Bronchial epithelial cell (primary cell): Measurements from ENCODE around the gene TUBGCP2. TPM values are rescaled to one million over a fixed set of nuclear protein-coding genes. Genes with fewer than 3 reads are reported as not detected.
"Not testable (repeated sequence)": the region's sequence is repeated elsewhere in the genome, so short reads cannot be mapped to it uniquely, and the experiment has no call there.

Experiments
- DNase-seq: peaks from one replicate; pipeline ENCODE4 v3.0.0-alpha.2; 2010; ENCODE audit warnings: low read depth
- FAIRE-seq: peaks from 2 replicates; lab custom pipeline; 2011; peaks lifted over from hg19 to GRCh38; lab: Jason Lieb, UNC
- H3K27me3 ChIP-seq: 2 replicates; pipeline ENCODE4 v1.5.1; 2011; ENCODE audit warnings: low read length; ENCODE audit not compliant: control insufficient read depth, insufficient read depth
- H3K36me3 ChIP-seq: 2 replicates; pipeline ENCODE4 v1.5.1; 2011; ENCODE audit warnings: low read length; ENCODE audit not compliant: control insufficient read depth, insufficient read depth
- H3K4me3 ChIP-seq: 2 replicates; pipeline ENCODE4 v1.5.1; 2011; ENCODE audit warnings: mild to moderate bottlenecking, low read depth, low read length, control low read depth
- CTCF ChIP-seq: IDR thresholded peaks from 2 replicates; pipeline ENCODE4 v1.5.1; 2011; ENCODE audit warnings: mild to moderate bottlenecking, moderate library complexity, low read length, control low read depth, inconsistent platforms; ENCODE audit not compliant: insufficient read depth, severe bottlenecking
- total RNA-seq: library from RNA; depleted of rRNA; stranded (reverse); fragments of >200 nt; gene quantifications from 2 replicates; pipeline ENCODE4 v1.2.1, GENCODE V29; 2014

TUBGCP2 gene
- total RNA-seq, 1 donor from 2014 or later = 42.4 TPM

- no peak overlapping the region for H3K4me3 ChIP-seq
- DNase-seq = peak; percentile 28
- H3K27me3 ChIP-seq = peaks cover 21% of the 10 kb centered on the region
- no peak for FAIRE-seq
- H3K36me3 ChIP-seq = no peaks in the 10 kb centered on the region
- no peak for TF ChIP-seq CTCF
Observed at GRCh38 chr10:133324198-133324792, 15.6 kb upstream of the TUBGCP2 start.

GRCh38 chr10:133322064-133322709, 13.5 kb upstream of the TUBGCP2 start:
- H3K27me3 ChIP-seq = peaks cover 11% of the 10 kb centered on the region
- FAIRE-seq = peak; percentile 60
- not testable (repeated sequence) for H3K4me3 ChIP-seq, DNase-seq, H3K36me3 ChIP-seq

GRCh38 chr10:133320852-133321422, 12.3 kb upstream of the TUBGCP2 start:
- not testable (repeated sequence) for H3K4me3 ChIP-seq, FAIRE-seq, H3K36me3 ChIP-seq, H3K27me3 ChIP-seq, DNase-seq

GRCh38 chr10:133318494-133319127, 9.9 kb upstream of the TUBGCP2 start:
- peak overlapping the region; percentile 27 for H3K4me3 ChIP-seq
- no peaks in the 10 kb centered on the region for H3K27me3 ChIP-seq
- FAIRE-seq = no peak
- TF ChIP-seq CTCF = peak; percentile 91
- H3K36me3 ChIP-seq = no peaks in the 10 kb centered on the region
- DNase-seq = peak; percentile 20

- no peaks in the 10 kb centered on the region for H3K27me3 ChIP-seq
- no peak for FAIRE-seq
- no peak for DNase-seq
- no peak for TF ChIP-seq CTCF
- H3K36me3 ChIP-seq = no peaks in the 10 kb centered on the region
- H3K4me3 ChIP-seq = no peak overlapping the region
Observed at GRCh38 chr10:133316732-133317131, 8.1 kb upstream of the TUBGCP2 start.

- FAIRE-seq (no peak), DNase-seq (no peak)
- TF ChIP-seq CTCF = no peak
- H3K27me3 ChIP-seq = no peaks in the 10 kb centered on the region
- no peaks in the 10 kb centered on the region for H3K36me3 ChIP-seq
- H3K4me3 ChIP-seq = no peak overlapping the region
Observed at GRCh38 chr10:133316266-133316665, 7.6 kb upstream of the TUBGCP2 start.
